ENCODE results near the gene KCNJ15. TPM values are rescaled to one million over a fixed set of nuclear protein-coding genes. Genes with fewer than 3 reads are reported as not detected.

The KCNJ15 gene
- total RNA-seq, 1 donor from 2014 or later: not detected

DNA sequence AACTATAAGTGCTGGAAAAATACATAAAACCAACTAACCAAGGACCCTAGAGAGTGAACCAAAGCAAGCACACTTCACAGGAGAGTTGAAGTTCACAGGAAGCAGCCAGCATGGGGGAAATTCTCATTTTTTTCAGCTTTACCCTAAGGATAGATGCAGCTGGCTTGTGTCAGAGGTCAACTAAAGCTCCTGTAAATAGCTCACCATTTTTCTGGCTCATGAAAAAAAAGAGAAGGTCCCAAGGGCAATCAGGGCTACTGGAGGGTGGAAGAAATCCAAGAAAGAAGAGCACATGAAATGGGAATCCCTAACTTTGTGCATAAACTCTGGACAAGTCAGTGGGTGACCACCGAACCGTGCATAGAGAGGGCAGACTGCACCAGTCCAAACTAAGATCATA, 58.3 kb downstream of the KCNJ15 start:
- Mint-ChIP-seq H3K27ac (ENCODE audit: unreplicated experiment) (no peak overlapping the region), H3K36me3 (ENCODE audit: unreplicated experiment) (no peaks in the 10 kb centered on the region), H3K9me3 (ENCODE audit: unreplicated experiment) (peaks cover 2% of the 10 kb centered on the region), H3K27me3 (ENCODE audit: unreplicated experiment) (no peaks in the 10 kb centered on the region), H3K4me1 (ENCODE audit: low read depth, unreplicated experiment) (peaks cover 8% of the 10 kb centered on the region), H3K4me3 (ENCODE audit: unreplicated experiment) (no peak overlapping the region)
- DNase-seq: no peak
- TF ChIP-seq, protein P1, sequence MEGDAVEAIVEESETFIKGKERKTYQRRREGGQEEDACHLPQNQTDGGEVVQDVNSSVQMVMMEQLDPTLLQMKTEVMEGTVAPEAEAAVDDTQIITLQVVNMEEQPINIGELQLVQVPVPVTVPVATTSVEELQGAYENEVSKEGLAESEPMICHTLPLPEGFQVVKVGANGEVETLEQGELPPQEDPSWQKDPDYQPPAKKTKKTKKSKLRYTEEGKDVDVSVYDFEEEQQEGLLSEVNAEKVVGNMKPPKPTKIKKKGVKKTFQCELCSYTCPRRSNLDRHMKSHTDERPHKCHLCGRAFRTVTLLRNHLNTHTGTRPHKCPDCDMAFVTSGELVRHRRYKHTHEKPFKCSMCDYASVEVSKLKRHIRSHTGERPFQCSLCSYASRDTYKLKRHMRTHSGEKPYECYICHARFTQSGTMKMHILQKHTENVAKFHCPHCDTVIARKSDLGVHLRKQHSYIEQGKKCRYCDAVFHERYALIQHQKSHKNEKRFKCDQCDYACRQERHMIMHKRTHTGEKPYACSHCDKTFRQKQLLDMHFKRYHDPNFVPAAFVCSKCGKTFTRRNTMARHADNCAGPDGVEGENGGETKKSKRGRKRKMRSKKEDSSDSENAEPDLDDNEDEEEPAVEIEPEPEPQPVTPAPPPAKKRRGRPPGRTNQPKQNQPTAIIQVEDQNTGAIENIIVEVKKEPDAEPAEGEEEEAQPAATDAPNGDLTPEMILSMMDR (IDR thresholded peaks at IDR 0.05; ENCODE audit: partially characterized antibody, unreplicated experiment): no peak

GRCh38 chr21:38319781-38320180, 63.0 kb downstream of the KCNJ15 start:
- TF ChIP-seq, protein P1 (IDR thresholded peaks at IDR 0.05; ENCODE audit: partially characterized antibody, unreplicated experiment): no peak
- no peak for DNase-seq
- peaks cover 5% of the 10 kb centered on the region for H3K4me1 Mint-ChIP-seq (ENCODE audit: low read depth, unreplicated experiment)
- no peaks in the 10 kb centered on the region for H3K36me3 Mint-ChIP-seq (ENCODE audit: unreplicated experiment)
- H3K9me3 Mint-ChIP-seq (ENCODE audit: unreplicated experiment): no peaks in the 10 kb centered on the region
- H3K4me3 Mint-ChIP-seq (ENCODE audit: unreplicated experiment): no peak overlapping the region
- H3K27me3 Mint-ChIP-seq (ENCODE audit: unreplicated experiment): peaks cover 2% of the 10 kb centered on the region
- no peak overlapping the region for H3K27ac Mint-ChIP-seq (ENCODE audit: unreplicated experiment)

GRCh38 chr21:38321568-38321967, 64.8 kb downstream of the KCNJ15 start:
- H3K36me3 Mint-ChIP-seq (ENCODE audit: unreplicated experiment): no peaks in the 10 kb centered on the region
- peaks cover 2% of the 10 kb centered on the region for H3K27me3 Mint-ChIP-seq (ENCODE audit: unreplicated experiment)
- no peak for DNase-seq
- H3K4me1 Mint-ChIP-seq (ENCODE audit: low read depth, unreplicated experiment): no peaks in the 10 kb centered on the region
- no peak overlapping the region for H3K4me3 Mint-ChIP-seq (ENCODE audit: unreplicated experiment)
- TF ChIP-seq, protein P1 (IDR thresholded peaks at IDR 0.05; ENCODE audit: partially characterized antibody, unreplicated experiment): no peak
- H3K27ac Mint-ChIP-seq (ENCODE audit: unreplicated experiment): no peak overlapping the region
- no peaks in the 10 kb centered on the region for H3K9me3 Mint-ChIP-seq (ENCODE audit: unreplicated experiment)

DNA sequence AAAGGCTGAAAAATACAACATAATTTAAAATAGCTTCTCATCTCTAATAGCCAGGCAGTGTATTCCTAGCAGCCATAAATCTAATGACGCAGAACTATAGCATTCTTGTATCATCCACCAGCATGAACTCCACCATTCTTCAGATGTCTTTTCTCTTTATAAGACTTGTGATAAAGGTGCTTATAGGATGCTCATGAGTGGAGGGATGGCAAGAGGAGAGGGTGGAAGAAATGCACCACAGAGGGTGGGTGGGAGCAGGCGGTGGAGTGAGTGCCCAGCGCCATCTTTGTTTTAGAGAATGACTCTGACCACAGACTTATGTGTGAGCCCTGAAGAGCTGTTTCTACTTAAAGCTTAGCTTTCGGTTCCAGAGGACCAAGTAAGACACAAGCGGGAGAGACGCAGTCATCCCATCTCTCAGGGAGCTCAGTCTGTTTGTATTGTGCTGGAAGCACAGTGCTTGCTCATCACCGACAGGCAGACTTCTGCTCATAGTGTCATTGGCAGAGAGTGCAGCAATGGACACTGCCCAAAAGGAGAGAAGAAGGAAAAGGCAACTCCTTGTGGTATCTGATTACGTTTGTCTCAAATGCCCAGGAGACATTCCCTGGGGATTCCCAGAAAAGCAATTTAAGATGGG, 65.6 kb downstream of the KCNJ15 start:
- Mint-ChIP-seq H3K27me3 (ENCODE audit: unreplicated experiment) (peaks cover 2% of the 10 kb centered on the region), H3K4me3 (ENCODE audit: unreplicated experiment) (no peak overlapping the region), H3K27ac (ENCODE audit: unreplicated experiment) (no peak overlapping the region), H3K4me1 (ENCODE audit: low read depth, unreplicated experiment) (no peaks in the 10 kb centered on the region), H3K9me3 (ENCODE audit: unreplicated experiment) (no peaks in the 10 kb centered on the region), H3K36me3 (ENCODE audit: unreplicated experiment) (no peaks in the 10 kb centered on the region)
- no peak for DNase-seq
- TF ChIP-seq, protein P1 (IDR thresholded peaks at IDR 0.05; ENCODE audit: partially characterized antibody, unreplicated experiment): no peak

GRCh38 chr21:38323721-38324531, 67.1 kb downstream of the KCNJ15 start:
- no peaks in the 10 kb centered on the region for H3K9me3 Mint-ChIP-seq (ENCODE audit: unreplicated experiment)
- no peaks in the 10 kb centered on the region for H3K36me3 Mint-ChIP-seq (ENCODE audit: unreplicated experiment)
- H3K4me1 Mint-ChIP-seq (ENCODE audit: low read depth, unreplicated experiment): no peaks in the 10 kb centered on the region
- H3K27me3 Mint-ChIP-seq (ENCODE audit: unreplicated experiment): peaks cover 2% of the 10 kb centered on the region
- no peak for DNase-seq
- H3K27ac Mint-ChIP-seq (ENCODE audit: unreplicated experiment): no peak overlapping the region
- TF ChIP-seq, protein P1 (IDR thresholded peaks at IDR 0.05; ENCODE audit: partially characterized antibody, unreplicated experiment): no peak
- no peak overlapping the region for H3K4me3 Mint-ChIP-seq (ENCODE audit: unreplicated experiment)
